Kidney epithelial cell (primary cell): ENCODE measurements around the gene CFAP119. TPM values are rescaled to one million over a fixed set of nuclear protein-coding genes. Genes with fewer than 3 reads are reported as not detected.

Experiments used
- DNase-seq: peaks from one replicate; pipeline ENCODE4 v3.0.0-alpha.2; 2010; ENCODE audit warnings: low read depth
- H3K27me3 ChIP-seq: 2 replicates; pipeline ENCODE4 v1.6.0; 2011; ENCODE audit warnings: low read length; ENCODE audit not compliant: control insufficient read depth, insufficient read depth
- H3K36me3 ChIP-seq: 2 replicates; pipeline ENCODE4 v1.5.1; 2011; ENCODE audit warnings: low read length; ENCODE audit not compliant: control insufficient read depth, insufficient read depth
- H3K4me3 ChIP-seq: 2 replicates; pipeline ENCODE4 v1.5.1; 2011; ENCODE audit warnings: low read depth, mild to moderate bottlenecking, control low read depth, low read length
- total RNA-seq: library from RNA; depleted of rRNA; stranded (reverse); fragments of >200 nt; gene quantifications from 2 replicates; pipeline ENCODE4 v1.2.3, GENCODE V29; 2015
- TF ChIP-seq, protein P1 (sequence below): IDR thresholded peaks from 2 replicates; pipeline ENCODE4 v1.5.1; 2011; ENCODE audit warnings: mild to moderate bottlenecking, moderate library complexity, low read length, control low read depth, inconsistent platforms; ENCODE audit not compliant: insufficient read depth, poor library complexity, severe bottlenecking

CFAP119 gene
- total RNA-seq, 1 donor from 2014 or later: 1.6 TPM

DNA sequence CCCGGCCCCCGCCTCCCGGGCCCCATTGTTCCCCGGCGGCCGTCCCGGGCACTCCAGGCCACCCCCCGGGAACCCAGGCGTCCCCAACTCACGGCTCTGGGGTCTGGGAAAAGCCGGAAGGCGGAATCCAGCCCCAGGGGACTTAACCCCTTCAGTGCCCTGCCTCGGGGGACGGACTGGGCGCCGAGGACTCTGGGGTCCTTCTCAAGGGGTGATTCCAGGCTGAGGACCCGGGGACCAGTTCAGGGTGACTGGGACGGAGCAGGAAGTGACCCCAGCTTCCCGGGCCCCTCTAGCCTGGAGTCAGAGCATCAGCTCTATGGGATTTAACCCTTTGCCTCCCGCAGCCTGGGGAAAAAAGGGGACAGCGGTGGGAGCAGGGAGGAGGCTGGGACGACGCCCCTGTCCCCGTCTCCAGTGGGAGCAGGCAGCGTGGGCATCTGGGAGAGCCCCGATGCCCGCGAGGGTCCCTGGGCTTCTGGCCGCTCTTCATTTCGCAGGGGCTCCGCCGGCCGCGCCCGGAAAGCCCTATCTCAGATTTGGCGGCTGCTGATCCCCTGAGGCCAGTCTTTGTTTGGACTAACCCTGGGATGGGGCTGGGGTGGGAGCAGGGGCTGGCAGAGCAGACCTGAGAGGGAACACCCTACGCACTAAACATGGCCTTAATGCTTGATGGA lies 25.2 kb upstream of the CFAP119 start, which contains the start of gene ZNF629:
ZNF629 (minus strand) TSS at position 270 of the 677 bp plus-strand sequence. CDS start 2,723 bp downstream, outside the sequence.
- Histone ChIP-seq H3K36me3 (no peaks in the 10 kb centered on the region), H3K27me3 (no peaks in the 10 kb centered on the region), H3K4me3 (peak within 1 kb of the TSS; percentile 99)
- TF ChIP-seq, protein P1, sequence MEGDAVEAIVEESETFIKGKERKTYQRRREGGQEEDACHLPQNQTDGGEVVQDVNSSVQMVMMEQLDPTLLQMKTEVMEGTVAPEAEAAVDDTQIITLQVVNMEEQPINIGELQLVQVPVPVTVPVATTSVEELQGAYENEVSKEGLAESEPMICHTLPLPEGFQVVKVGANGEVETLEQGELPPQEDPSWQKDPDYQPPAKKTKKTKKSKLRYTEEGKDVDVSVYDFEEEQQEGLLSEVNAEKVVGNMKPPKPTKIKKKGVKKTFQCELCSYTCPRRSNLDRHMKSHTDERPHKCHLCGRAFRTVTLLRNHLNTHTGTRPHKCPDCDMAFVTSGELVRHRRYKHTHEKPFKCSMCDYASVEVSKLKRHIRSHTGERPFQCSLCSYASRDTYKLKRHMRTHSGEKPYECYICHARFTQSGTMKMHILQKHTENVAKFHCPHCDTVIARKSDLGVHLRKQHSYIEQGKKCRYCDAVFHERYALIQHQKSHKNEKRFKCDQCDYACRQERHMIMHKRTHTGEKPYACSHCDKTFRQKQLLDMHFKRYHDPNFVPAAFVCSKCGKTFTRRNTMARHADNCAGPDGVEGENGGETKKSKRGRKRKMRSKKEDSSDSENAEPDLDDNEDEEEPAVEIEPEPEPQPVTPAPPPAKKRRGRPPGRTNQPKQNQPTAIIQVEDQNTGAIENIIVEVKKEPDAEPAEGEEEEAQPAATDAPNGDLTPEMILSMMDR: no peak
- DNase-seq: no peak

DNA sequence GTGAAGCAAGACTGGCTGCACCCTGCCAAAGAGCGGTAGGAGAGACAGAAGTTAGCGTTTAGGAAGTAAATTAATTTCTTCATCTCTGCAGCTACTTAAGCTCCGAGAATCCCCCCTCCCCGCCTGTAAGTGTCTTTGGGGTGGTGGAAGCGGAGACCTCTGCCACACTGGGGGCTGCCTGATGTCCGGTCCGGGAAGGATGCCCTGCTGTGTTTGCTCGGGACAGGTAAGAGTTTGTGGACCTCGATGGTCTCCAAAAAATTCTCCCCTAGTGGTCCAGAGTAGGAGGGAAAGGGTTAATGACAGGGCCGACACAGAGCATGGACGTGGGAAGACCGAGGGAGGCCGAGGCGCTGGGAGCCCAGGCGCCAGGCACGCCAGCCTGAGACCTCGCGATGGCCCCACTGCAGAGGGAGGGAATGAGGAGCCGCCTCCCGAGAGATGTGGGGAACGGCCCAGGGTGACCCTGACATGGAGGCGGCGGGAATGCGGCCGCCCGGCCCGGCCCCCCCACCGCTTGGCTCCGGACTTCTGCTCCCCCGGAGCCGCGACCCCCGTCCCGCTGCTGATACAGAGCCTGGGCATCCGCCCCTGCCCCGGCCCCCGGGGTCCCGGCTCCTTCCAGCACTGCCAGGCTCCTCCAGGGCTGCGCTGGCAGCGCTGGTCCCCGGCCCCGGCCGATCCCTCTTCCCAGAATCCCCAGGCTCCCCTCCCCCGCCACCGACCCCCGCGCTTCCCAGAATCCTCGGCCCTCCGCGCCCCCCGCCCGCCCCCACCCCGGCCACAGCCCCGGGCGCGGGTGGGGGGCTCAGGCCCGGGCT lies 24.5 kb upstream of the CFAP119 start:
- H3K36me3 ChIP-seq: no peaks in the 10 kb centered on the region
- H3K27me3 ChIP-seq: no peaks in the 10 kb centered on the region
- TF ChIP-seq, protein P1: no peak
- H3K4me3 ChIP-seq: peak overlapping the region; percentile 99
- DNase-seq: no peak

DNA sequence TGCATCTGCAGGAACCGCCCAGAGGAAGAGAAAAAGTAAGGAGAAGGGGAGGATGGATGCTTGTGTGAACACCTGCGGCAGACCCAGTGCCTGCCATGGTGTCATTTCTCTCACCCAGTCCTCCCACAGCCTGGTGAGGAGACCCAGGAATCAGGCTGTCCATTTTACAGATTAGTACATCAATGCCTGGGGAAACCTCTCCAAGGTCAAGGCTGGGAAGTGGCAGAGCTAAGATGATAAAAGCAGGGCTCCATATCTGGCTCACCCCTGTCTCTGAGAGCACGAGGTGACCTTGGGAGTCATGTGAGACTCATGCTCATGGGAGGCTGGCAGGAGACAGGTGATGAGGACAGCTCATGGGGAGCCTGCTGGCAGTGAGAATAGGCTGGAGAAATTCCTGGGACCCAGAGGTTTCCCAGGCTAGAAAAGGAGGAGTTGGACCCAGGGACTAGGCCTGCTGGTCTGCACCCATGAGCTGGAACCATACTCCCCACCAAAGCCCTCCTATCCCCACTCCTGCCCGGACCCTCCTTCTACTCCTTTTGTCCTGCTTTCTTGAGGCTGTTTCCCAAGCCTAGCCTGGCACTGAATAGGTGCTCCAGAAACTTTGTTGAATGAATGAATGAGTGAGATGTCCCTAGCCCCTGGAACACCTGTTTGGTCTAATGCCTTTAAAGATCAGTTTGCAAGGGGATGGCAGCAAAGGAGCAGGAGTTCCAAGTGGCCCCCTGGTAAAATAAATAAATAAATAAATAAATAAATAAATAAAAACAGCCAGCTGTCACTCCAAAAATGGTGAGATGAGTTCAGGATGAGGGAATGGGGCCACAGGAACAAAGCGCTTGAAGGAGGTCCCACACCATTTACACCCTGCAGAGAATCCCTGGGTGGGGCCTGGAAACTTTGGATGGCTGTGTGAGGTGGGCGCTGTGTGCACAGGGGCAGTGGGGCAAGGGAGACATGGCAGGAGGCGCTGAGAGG lies 23.6 kb upstream of the CFAP119 start:
- TF ChIP-seq, protein P1: no peak
- Histone ChIP-seq H3K27me3 (no peaks in the 10 kb centered on the region), H3K36me3 (no peaks in the 10 kb centered on the region), H3K4me3 (peak overlapping the region; percentile 99)
- no peak for DNase-seq

DNA sequence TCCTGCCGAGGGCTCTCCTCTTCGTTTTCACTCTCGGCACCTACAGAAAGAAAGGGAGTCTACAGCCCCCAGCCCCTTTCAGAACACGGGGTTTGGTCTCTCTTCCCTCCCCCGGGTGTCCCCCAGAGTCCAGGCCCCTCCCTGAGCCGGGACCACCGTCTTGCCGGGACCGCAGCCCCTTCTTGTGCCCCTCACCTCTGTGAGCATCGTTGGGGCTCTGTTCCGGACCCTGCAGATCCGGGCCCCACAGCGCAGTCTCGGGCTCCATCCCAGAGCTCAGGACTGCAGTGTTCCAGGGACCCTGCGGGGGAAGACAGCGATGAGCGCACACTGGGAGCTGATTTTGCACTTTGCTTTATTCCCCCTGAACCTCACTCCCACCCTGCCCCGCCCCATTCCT lies 22.4 kb upstream of the CFAP119 start:
- DNase-seq: no peak
- TF ChIP-seq, protein P1: no peak
- Histone ChIP-seq H3K4me3 (no peak overlapping the region), H3K36me3 (no peaks in the 10 kb centered on the region), H3K27me3 (no peaks in the 10 kb centered on the region)

DNA sequence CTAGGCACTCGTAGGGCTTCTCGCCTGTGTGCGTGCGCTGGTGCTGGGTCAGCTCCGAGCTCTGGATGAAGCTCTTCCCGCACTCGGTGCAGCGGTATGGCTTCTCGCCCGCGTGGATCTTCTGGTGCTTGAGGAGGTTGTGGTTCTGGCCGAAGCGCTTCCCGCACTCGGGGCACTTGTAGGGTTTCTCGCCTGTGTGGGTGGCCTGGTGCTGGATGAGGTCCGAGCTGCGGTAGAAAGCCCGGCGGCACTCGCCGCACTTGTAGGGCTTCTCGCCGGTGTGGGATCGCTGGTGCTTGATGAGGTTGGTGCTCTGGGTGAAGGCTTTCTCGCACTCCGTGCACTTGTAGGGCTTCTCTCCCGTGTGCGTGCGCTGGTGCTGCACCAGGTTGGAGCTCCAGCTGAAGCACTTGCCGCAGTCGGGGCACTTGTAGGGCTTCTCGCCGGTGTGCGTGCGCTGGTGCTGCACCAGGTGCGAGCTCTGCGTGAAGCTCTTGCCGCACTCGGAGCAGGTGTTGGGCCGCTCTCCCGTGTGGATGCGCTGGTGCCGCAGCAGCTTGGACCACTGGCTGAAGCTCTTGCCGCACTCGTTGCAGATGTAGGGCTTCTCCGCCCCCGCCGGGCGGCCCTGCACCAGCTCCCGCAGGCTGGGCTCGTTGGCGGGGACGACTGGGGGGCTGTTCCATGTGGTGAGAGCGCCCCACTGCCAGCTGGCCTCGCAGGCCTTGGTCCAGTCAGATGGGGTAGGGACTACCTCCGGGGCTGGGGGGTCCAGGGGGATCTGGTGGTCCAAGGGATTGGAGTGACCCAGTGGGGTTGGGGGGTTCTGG lies 21.6 kb upstream of the CFAP119 start:
- Histone ChIP-seq H3K4me3 (no peak overlapping the region), H3K27me3 (no peaks in the 10 kb centered on the region), H3K36me3 (no peaks in the 10 kb centered on the region)
- TF ChIP-seq, protein P1: no peak
- DNase-seq: no peak
